ENCODE data around the gene DAO. TPM values are rescaled to one million over a fixed set of nuclear protein-coding genes. Genes with fewer than 3 reads are reported as not detected.
A peak's percentile ranks its signal among the peaks of the same experiment; 100 is the strongest.

Gene DAO
- total RNA-seq, 1 donor from 2014 or later, result not detected

GRCh38 chr12:108833757-108834472 lies 46.0 kb upstream of the DAO start:
- Mint-ChIP-seq H3K4me1 (ENCODE audit: low read depth) (peaks cover 96% of the 10 kb centered on the region), H3K9me3 (ENCODE audit: low read depth) (no peaks in the 10 kb centered on the region), H3K27me3 (ENCODE audit: low read depth) (no peaks in the 10 kb centered on the region), H3K4me3 (ENCODE audit: unreplicated experiment) (peak overlapping the region; percentile 45), H3K27ac (ENCODE audit: unreplicated experiment) (peak overlapping the region; percentile 99), H3K36me3 (ENCODE audit: low read depth) (peaks cover 41% of the 10 kb centered on the region)
- DNase-seq (ENCODE audit: low spot score), result no peak
- TF ChIP-seq CTCF (IDR thresholded peaks at IDR 0.05), result no peak

- no peak for TF ChIP-seq CTCF (IDR thresholded peaks at IDR 0.05)
- DNase-seq (ENCODE audit: low spot score), result no peak
- H3K27me3 Mint-ChIP-seq (ENCODE audit: low read depth), result no peaks in the 10 kb centered on the region
- peak overlapping the region; percentile 100 for H3K27ac Mint-ChIP-seq (ENCODE audit: unreplicated experiment)
- peaks cover 96% of the 10 kb centered on the region for H3K4me1 Mint-ChIP-seq (ENCODE audit: low read depth)
- H3K9me3 Mint-ChIP-seq (ENCODE audit: low read depth), result no peaks in the 10 kb centered on the region
- no peak overlapping the region for H3K4me3 Mint-ChIP-seq (ENCODE audit: unreplicated experiment)
- peaks cover 28% of the 10 kb centered on the region for H3K36me3 Mint-ChIP-seq (ENCODE audit: low read depth)
These were observed 43.8 kb upstream of the DAO start for GRCh38 chr12:108835860-108836634.

- Mint-ChIP-seq H3K4me1 (ENCODE audit: low read depth) (peaks cover 92% of the 10 kb centered on the region), H3K9me3 (ENCODE audit: low read depth) (no peaks in the 10 kb centered on the region), H3K27me3 (ENCODE audit: low read depth) (no peaks in the 10 kb centered on the region), H3K4me3 (ENCODE audit: unreplicated experiment) (no peak overlapping the region), H3K36me3 (ENCODE audit: low read depth) (peaks cover 26% of the 10 kb centered on the region), H3K27ac (ENCODE audit: unreplicated experiment) (peak overlapping the region; percentile 100)
- DNase-seq (ENCODE audit: low spot score), result no peak
- no peak for TF ChIP-seq CTCF (IDR thresholded peaks at IDR 0.05)
These were observed 42.7 kb upstream of the DAO start for GRCh38 chr12:108837239-108837638.

GRCh38 chr12:108837680-108838079 lies 42.2 kb upstream of the DAO start:
- H3K4me1 Mint-ChIP-seq (ENCODE audit: low read depth), result peaks cover 92% of the 10 kb centered on the region

More at GRCh38 chr12:108837680-108838079, 42.2 kb upstream of the DAO start:
- H3K27me3 Mint-ChIP-seq (ENCODE audit: low read depth), result no peaks in the 10 kb centered on the region
- TF ChIP-seq CTCF (IDR thresholded peaks at IDR 0.05), result no peak
- peak overlapping the region; percentile 100 for H3K27ac Mint-ChIP-seq (ENCODE audit: unreplicated experiment)
- peak overlapping the region; percentile 48 for H3K4me3 Mint-ChIP-seq (ENCODE audit: unreplicated experiment)
- DNase-seq (ENCODE audit: low spot score), result no peak
- peaks cover 29% of the 10 kb centered on the region for H3K36me3 Mint-ChIP-seq (ENCODE audit: low read depth)
- H3K9me3 Mint-ChIP-seq (ENCODE audit: low read depth), result no peaks in the 10 kb centered on the region

Data from chondrocyte (in vitro differentiated cells).